GM12878 (cell line): ENCODE results near the gene LDLRAD4. TPM values are rescaled to one million over a fixed set of nuclear protein-coding genes. Genes with fewer than 3 reads are reported as not detected.

ENCODE experiments used
- ATAC-seq: fragments of 200-7000 bp; cut with Tn5 transposase; 3 replicates; pipeline ENCODE4 v1.9.1; 2020; ENCODE audit warnings: mild to moderate bottlenecking, moderate library complexity
- BruUV-seq: library from RNA; stranded (reverse); fragments of 400-500 nt; replicated peaks from 2 replicates; lab custom pipeline; 2021; lab: Mats Ljungman, UMichigan
- CTCF ChIA-PET: fragments of 300-600 bp; sonication (Branson Sonifier 250); formaldehyde crosslinking; extraction: SDS; loops from one replicate; lab custom pipeline; 2021; ENCODE audit warnings: inconsistent platforms; lab: Yijun Ruan, JAX
- POLR2A ChIA-PET: fragments of 350-600 bp; formaldehyde crosslinking; extraction: SDS; loops from one replicate; lab custom pipeline; 2021; ENCODE audit warnings: inconsistent platforms; lab: Charles Lee
- RAD21 ChIA-PET: fragments of 300-600 bp; sonication (Branson Sonifier 250); formaldehyde crosslinking; loops from one replicate; lab custom pipeline; 2023; ENCODE audit warnings: antibody characterized with exemption; ENCODE audit not compliant: unreplicated experiment; lab: Charles Lee
- SMC1A ChIA-PET: fragments of 300-600 bp; sonication (Branson Sonifier 250); formaldehyde crosslinking; loops from one replicate; lab custom pipeline; 2023; ENCODE audit not compliant: unreplicated experiment, uncharacterized antibody; lab: Charles Lee
- DNase-seq: peaks from one replicate; pipeline ENCODE4 v3.0.0-alpha.2; 2011; ENCODE audit warnings: low read depth, low spot score
- FAIRE-seq: peaks from 3 replicates; lab custom pipeline; 2011; peaks lifted over from hg19 to GRCh38; lab: Jason Lieb, UNC
- H2AFZ ChIP-seq: 2 replicates; pipeline ENCODE4 v1.6.0; 2011; ENCODE audit warnings: low read depth, low read length, control low read depth; ENCODE audit not compliant: control insufficient read depth
- H3K27ac ChIP-seq: 2 replicates; pipeline ENCODE4 v1.5.1; 2011; ENCODE audit warnings: control low read depth; ENCODE audit not compliant: control insufficient read depth, insufficient read depth
- H3K27me3 ChIP-seq, 2 experiments: replicated peaks in 1 of 2; 2 replicates each; pipeline versions ENCODE4 v1.6.0 to v1.6.1; 2011; ENCODE audit warnings: low read length in 1 of 2; ENCODE audit not compliant: control insufficient read depth in 2 of 2, insufficient read depth in 2 of 2
- H3K36me3 ChIP-seq, 2 experiments: 2 replicates each; pipeline ENCODE4 v1.5.1; 2011; ENCODE audit warnings: low read length in 1 of 2; ENCODE audit not compliant: control insufficient read depth in 2 of 2, insufficient read depth in 2 of 2
- H3K4me1 ChIP-seq: 2 replicates; pipeline ENCODE4 v1.6.1; 2011; ENCODE audit warnings: mild to moderate bottlenecking, low read length, moderate library complexity, mixed read lengths; ENCODE audit not compliant: control insufficient read depth, insufficient read depth
- H3K4me2 ChIP-seq: 2 replicates; pipeline ENCODE4 v1.6.0; 2011; ENCODE audit warnings: control low read depth; ENCODE audit not compliant: control insufficient read depth, insufficient read depth
- H3K4me3 ChIP-seq: fragments of 200-600 bp; sonication (generic); 2 replicates; pipeline ENCODE4 v1.5.1; 2016
- H3K79me2 ChIP-seq: 2 replicates; pipeline ENCODE4 v1.6.0; 2011; ENCODE audit warnings: low read length; ENCODE audit not compliant: control insufficient read depth, insufficient read depth
- H3K9ac ChIP-seq: 2 replicates; pipeline ENCODE4 v1.8.0; 2011; ENCODE audit warnings: low read length, control low read depth, mixed read lengths; ENCODE audit not compliant: control insufficient read depth, insufficient read depth
- H3K9me3 ChIP-seq: replicated peaks from 3 replicates; pipeline ENCODE4 v1.5.1; 2011; ENCODE audit warnings: mild to moderate bottlenecking, low read length; ENCODE audit not compliant: control insufficient read depth, insufficient read depth
- H4K20me1 ChIP-seq: 2 replicates; pipeline ENCODE4 v1.6.0; 2011; ENCODE audit not compliant: control insufficient read depth, insufficient read depth
- BCL11A ChIP-seq: IDR thresholded peaks from 2 replicates; pipeline ENCODE4 v1.6.1; 2011; ENCODE audit warnings: low read depth, low read length
- KDM1A ChIP-seq: fragments of 200-600 bp; sonication (generic); IDR thresholded peaks from 2 replicates; pipeline ENCODE4 v1.6.1; 2016; ENCODE audit warnings: borderline replicate concordance
- MTA3 ChIP-seq: IDR thresholded peaks from 2 replicates; pipeline ENCODE4 v1.6.1; 2012; ENCODE audit warnings: low read length, inconsistent platforms, borderline replicate concordance
- MYC ChIP-seq: IDR thresholded peaks from 2 replicates; pipeline ENCODE4 v1.6.1; 2011; ENCODE audit warnings: mild to moderate bottlenecking, low read length, moderate library complexity, inconsistent platforms; ENCODE audit not compliant: insufficient read depth, insufficient replicate concordance, insufficient read length, severe bottlenecking
- NR2F1 ChIP-seq: fragments of 450-650 bp; conservative IDR thresholded peaks from 2 replicates; pipeline ENCODE4 v1.6.1; 2017; ENCODE audit warnings: mild to moderate bottlenecking
- PML ChIP-seq: IDR thresholded peaks from 2 replicates; pipeline ENCODE4 v1.6.1; 2012; ENCODE audit warnings: low read length, inconsistent platforms
- POU2F2 ChIP-seq: IDR thresholded peaks from 3 replicates; pipeline ENCODE4 v1.6.1; 2011; ENCODE audit warnings: low read depth, mild to moderate bottlenecking, low read length, borderline replicate concordance
- RAD21 ChIP-seq: IDR thresholded peaks from 2 replicates; pipeline ENCODE4 v1.6.1; 2011; ENCODE audit warnings: mild to moderate bottlenecking, low read depth, low read length, moderate library complexity; ENCODE audit not compliant: insufficient read depth
- REST ChIP-seq: IDR thresholded peaks from 2 replicates; pipeline ENCODE4 v1.6.1; 2012; ENCODE audit warnings: mild to moderate bottlenecking, low read depth, low read length
- WGBS: methylation state at CpG from one replicate; pipeline ENCODE4 v1.1.6; 2016; ENCODE audit warnings: low lambda C conversion rate; ENCODE audit not compliant: insufficient replicate concordance, insufficient coverage; ENCODE audit errors: missing lambda C conversion rate; 5-methylcytosine and 5-hydroxymethylcytosine counted together
- in situ Hi-C: fragments of 300-500 bp; cut with MboI; formaldehyde crosslinking; loops from 9 replicates; pipeline ENCODE4 v1.14.3; 2018; ENCODE audit warnings: mixed read lengths
- intact Hi-C: fragments of 100-400 bp; cut with micrococcal nuclease; formaldehyde crosslinking; loops from one replicate; pipeline ENCODE4 v1.14.2; 2022; ENCODE audit not compliant: unreplicated experiment
- polyA plus RNA-seq, 11 experiments: library from polyadenylated mRNA; depleted of rRNA in 4 of 11; unstranded in 6 of 11; stranded (reverse) in 5 of 11; fragments of >200 nt; fragmentation: Nextera tagmentation in 4 of 11; fragmentation: Illumina TruSeq in 1 of 11; extraction: Ambion mirVana in 4 of 11; extraction: Trizol in 1 of 11; gene quantifications; 1 replicate in 1 of 11; 2 replicates in 10 of 11; pipeline versions ENCODE4 v1.2.1 to v1.2.3, GENCODE V29; 2011 to 2016; ENCODE audit warnings: inconsistent platforms in 2 of 11, missing spikeins in 2 of 11, low read depth in 1 of 11
- total RNA-seq, 4 experiments: library from RNA; depleted of rRNA in 3 of 4; stranded (reverse); fragments of >200 nt in 3 of 4; fragmentation: Illumina TruSeq in 1 of 4; extraction: Trizol in 1 of 4; gene quantifications; 2 replicates each; pipeline versions ENCODE4 v1.2.1 to v1.2.3, GENCODE V29; 2013 to 2021
- TF ChIP-seq, protein P1 (sequence below): IDR thresholded peaks from 2 replicates; pipeline ENCODE4 v1.6.1; 2012; ENCODE audit warnings: low read depth, low read length, improper control_type of control experiment
- TF ChIP-seq, protein P2 (sequence below): fragments of 450-650 bp; IDR thresholded peaks from 2 replicates; pipeline ENCODE4 v1.6.1; 2017; ENCODE audit warnings: antibody characterized with exemption, mild to moderate bottlenecking, moderate library complexity
- TF ChIP-seq, protein P3 (sequence below): fragments of 450-650 bp; IDR thresholded peaks from 2 replicates; pipeline ENCODE4 v1.6.1; 2014; ENCODE audit warnings: mild to moderate bottlenecking
- TF ChIP-seq, protein P4 (sequence below): IDR thresholded peaks from 2 replicates; pipeline ENCODE4 v1.6.1; 2011; ENCODE audit warnings: borderline replicate concordance, low read depth, mild to moderate bottlenecking, moderate library complexity, mixed read lengths, low read length; ENCODE audit not compliant: insufficient read depth; ENCODE audit errors: extremely low read length

Gene LDLRAD4
- total and polyA plus RNA-seq, 10 of the 15 experiments (the other 5 are each of a cell fraction or from before 2014, with no cell fraction given), result 2.7 to 16.8 (median 11.2) TPM

GRCh38 chr18:13181765-13182164, 36.8 kb upstream of the LDLRAD4 start:
- FAIRE-seq (no peak), ATAC-seq (no peak)
- RAD21 ChIA-PET, result no interaction called here
- SMC1A ChIA-PET, result interaction anchor here (1.8 kb wide), 1 partner anchor 12 kb away, joined by 4 read pairs; no protein-coding TSS in a partner anchor
- BruUV-seq, result no TSS peak
- CTCF ChIA-PET, result interaction anchor here (1.7 kb wide), 1 partner anchor 22 kb away, joined by 5 read pairs; no protein-coding TSS in a partner anchor
- 69% methylated on average over 14 of the region's 14 CpGs for WGBS
- Histone ChIP-seq H3K4me1 (no peaks in the 10 kb centered on the region), H3K9ac (no peak overlapping the region)
- no peak for TF ChIP-seq REST
- TF ChIP-seq, protein P1, sequence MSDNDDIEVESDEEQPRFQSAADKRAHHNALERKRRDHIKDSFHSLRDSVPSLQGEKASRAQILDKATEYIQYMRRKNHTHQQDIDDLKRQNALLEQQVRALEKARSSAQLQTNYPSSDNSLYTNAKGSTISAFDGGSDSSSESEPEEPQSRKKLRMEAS, result no peak
- TF ChIP-seq, protein P2, sequence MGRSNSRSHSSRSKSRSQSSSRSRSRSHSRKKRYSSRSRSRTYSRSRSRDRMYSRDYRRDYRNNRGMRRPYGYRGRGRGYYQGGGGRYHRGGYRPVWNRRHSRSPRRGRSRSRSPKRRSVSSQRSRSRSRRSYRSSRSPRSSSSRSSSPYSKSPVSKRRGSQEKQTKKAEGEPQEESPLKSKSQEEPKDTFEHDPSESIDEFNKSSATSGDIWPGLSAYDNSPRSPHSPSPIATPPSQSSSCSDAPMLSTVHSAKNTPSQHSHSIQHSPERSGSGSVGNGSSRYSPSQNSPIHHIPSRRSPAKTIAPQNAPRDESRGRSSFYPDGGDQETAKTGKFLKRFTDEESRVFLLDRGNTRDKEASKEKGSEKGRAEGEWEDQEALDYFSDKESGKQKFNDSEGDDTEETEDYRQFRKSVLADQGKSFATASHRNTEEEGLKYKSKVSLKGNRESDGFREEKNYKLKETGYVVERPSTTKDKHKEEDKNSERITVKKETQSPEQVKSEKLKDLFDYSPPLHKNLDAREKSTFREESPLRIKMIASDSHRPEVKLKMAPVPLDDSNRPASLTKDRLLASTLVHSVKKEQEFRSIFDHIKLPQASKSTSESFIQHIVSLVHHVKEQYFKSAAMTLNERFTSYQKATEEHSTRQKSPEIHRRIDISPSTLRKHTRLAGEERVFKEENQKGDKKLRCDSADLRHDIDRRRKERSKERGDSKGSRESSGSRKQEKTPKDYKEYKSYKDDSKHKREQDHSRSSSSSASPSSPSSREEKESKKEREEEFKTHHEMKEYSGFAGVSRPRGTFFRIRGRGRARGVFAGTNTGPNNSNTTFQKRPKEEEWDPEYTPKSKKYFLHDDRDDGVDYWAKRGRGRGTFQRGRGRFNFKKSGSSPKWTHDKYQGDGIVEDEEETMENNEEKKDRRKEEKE, result no peak
- TF ChIP-seq PML, result no peak
- TF ChIP-seq, protein P3, sequence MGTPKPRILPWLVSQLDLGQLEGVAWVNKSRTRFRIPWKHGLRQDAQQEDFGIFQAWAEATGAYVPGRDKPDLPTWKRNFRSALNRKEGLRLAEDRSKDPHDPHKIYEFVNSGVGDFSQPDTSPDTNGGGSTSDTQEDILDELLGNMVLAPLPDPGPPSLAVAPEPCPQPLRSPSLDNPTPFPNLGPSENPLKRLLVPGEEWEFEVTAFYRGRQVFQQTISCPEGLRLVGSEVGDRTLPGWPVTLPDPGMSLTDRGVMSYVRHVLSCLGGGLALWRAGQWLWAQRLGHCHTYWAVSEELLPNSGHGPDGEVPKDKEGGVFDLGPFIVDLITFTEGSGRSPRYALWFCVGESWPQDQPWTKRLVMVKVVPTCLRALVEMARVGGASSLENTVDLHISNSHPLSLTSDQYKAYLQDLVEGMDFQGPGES, result no peak
- no peak for TF ChIP-seq NR2F1
- TF ChIP-seq BCL11A, result no peak
- no peak for TF ChIP-seq RAD21
- TF ChIP-seq POU2F2, result no peak
- TF ChIP-seq, protein P4, sequence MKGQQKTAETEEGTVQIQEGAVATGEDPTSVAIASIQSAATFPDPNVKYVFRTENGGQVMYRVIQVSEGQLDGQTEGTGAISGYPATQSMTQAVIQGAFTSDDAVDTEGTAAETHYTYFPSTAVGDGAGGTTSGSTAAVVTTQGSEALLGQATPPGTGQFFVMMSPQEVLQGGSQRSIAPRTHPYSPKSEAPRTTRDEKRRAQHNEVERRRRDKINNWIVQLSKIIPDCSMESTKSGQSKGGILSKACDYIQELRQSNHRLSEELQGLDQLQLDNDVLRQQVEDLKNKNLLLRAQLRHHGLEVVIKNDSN, result no peak
- no peak for TF ChIP-seq KDM1A
- no peak for TF ChIP-seq MYC
- TF ChIP-seq MTA3, result no peak
- TF ChIP-seq, all 136 proteins: peak for 0
- Histone ChIP-seq H3K79me2 (no peaks in the 10 kb centered on the region), H2AFZ (no peak overlapping the region), H3K9me3 (no peaks in the 10 kb centered on the region; the same call in 2 of the 3 replicates), H3K36me3 (no peaks in the 10 kb centered on the region), H3K27me3 (no peaks in the 10 kb centered on the region; a peak in 1 of 4 replicates), H4K20me1 (no peaks in the 10 kb centered on the region), H3K4me3 (no peak overlapping the region), H3K4me2 (no peak overlapping the region), H3K27ac (no peak overlapping the region)
- intact Hi-C loops (no loop called here), in situ Hi-C loops (no loop called here)
- no peak for DNase-seq
- POLR2A ChIA-PET, result no interaction called here
